ENCODE measurements around the gene LACTBL1.
"Not testable (repeated sequence)": the region's sequence is repeated elsewhere in the genome, so short reads cannot be mapped to it uniquely, and the experiment has no call there.

LACTBL1 gene, protein sequence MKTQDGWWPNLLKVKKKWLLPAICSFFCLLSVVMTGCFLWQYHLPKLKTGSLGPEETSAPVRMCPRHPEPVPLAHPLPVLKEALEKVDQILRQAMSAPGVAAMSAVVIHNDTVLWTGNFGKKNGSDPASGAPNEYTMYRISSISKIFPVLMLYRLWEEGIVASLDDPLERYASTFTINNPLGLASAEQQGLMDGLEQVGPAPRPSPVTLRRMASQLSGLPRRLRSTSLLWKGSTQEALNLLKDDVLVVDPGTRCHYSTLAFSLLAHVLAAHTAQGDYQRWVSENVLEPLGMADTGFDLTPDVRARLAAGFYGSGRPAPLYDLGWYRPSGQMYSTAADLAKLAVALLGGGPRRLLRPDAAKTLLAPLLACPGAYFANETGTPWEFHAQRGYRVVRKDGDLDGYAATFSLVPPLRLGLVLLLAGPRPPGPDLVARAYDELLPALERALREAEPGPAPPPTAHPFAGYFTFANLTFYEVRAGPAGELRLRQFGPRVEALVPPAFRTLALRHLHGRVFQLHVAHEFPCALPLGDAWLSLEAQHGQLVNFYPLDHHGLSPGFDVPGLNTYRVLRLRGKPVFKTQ

GRCh38 chr1:22972760-22973159, at the start of gene LACTBL1:
Gene LACTBL1 (minus strand): TSS chr1:22972866. CDS start chr1:22972316, 550 bp downstream.
- no peak for DNase-seq (ENCODE audit: low read depth)

DNA sequence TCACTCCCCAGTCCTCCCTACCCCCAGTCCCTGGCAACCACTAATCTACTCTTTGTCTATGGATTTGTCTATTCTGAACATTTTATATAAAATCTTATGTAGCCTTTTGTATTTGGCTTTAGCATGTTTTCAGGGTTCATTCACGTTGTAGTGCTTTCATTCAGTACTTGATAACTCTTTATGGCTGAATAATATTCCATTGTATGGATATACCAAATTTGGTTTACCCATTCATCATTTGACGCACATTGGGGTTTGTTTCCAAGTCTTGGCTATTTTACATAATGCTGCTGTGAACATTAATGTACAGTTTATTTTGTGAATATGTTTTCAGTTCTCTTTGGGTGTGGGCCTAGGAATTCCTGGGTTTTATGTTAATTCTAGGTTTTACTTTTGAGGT, 49.2 kb upstream of the LACTBL1 start:
- no peak for DNase-seq (ENCODE audit: low read depth)

DNA sequence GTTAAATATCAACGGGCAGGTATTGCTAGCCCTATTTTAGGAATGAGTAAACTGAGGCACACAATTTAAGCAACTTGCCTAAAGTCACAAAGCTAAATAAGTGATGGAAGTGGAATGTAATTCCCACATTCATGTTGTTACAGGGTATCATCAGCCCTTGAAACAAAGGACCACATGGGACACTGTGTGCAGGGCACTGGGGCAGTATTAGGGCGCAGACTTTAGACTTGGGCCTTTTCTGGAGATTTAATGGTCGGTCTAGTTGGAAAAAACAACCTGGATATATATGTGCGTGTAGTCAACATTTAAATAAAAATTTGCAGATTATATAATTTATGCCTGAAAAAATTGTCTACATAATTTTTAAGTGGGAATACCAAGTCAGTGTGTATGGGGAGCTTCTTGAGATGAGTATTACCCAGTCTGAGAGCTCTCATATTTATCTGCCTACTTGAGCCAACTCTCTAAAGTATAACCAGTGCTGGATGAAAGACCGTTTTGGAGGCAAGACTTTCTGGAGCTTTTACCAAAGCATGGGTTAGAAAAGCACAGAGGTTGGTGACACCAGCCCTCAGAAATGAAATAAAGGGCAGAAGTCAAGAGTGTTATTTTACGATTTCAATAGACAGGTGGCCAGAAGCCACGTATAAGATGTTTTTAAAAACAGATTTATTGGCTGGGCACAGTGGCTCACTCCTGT, 48.2 kb upstream of the LACTBL1 start:
- no peak for DNase-seq (ENCODE audit: low read depth)

- DNase-seq (ENCODE audit: low read depth), result peak; percentile 1
Measured at GRCh38 chr1:23019863-23020625, 47.4 kb upstream of the LACTBL1 start.

GRCh38 chr1:23019094-23019862, 46.6 kb upstream of the LACTBL1 start, which contains the start of gene KDM1A:
Gene KDM1A (plus strand): TSS chr1:23019468. CDS start chr1:23019597, 129 bp downstream.
- peak; percentile 95 for DNase-seq (ENCODE audit: low read depth)

DNA sequence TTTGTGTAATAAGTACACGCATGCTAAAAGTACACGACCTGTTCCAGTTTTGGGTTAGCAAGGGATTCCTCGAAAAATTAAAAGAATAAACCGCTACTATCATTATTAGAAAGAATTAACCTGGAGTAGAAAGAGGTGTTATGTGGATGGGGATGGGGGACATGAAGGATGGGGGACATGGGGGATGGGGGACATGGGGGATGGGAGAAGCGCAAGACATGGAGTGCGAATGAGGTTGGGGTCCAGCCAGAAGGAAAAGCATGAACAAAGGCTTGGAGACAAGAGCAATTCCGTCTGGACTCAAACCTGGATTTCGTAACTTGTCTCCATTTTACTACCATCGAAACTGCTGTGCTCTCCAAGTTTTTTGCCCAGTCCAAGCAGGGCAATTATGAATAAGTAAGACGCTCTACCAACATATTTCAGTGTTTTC, 46.0 kb upstream of the LACTBL1 start:
- DNase-seq (ENCODE audit: low read depth), result no peak

DNA sequence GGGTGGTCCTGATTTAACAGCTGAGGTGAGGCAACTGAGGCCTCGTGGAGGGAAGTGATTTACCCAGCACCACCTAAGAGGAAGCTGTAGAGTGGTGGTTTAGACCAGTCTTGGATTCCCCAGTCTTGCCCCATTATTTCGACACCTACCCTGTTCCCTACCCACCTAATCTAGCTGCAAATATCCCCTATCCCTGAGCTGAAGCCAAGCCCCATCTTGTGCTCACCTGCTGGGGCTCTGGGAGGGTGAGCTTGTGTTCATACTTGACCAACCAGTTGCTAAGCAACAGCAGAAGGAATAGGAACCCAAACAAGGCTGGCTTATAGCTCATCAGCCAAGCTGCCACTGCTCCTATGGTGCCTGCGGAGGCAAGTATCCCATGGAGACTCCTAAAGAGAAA, 41.0 kb upstream of the LACTBL1 start:
- DNase-seq (ENCODE audit: low read depth), result no peak

DNA sequence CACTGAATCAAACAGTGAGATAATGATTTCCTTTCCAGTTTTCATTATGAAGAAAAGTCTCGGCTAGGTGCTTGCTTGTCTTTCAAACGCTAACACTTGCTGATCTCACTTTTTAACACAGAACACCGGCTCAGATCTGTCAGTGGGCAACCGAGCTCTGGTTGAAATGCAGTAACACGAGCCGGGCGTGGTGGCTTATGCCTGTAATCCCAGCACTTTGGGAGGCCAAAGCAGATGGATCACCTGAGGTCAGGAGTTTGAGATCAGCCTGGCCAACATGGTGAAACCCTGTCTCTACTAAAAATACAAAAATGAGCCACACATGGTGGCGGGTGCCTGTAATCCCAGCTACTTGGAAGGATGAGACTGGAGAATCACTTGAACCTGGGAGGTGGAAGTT, 37.4 kb upstream of the LACTBL1 start:
- not testable (repeated sequence) for DNase-seq (ENCODE audit: low read depth)

DNA sequence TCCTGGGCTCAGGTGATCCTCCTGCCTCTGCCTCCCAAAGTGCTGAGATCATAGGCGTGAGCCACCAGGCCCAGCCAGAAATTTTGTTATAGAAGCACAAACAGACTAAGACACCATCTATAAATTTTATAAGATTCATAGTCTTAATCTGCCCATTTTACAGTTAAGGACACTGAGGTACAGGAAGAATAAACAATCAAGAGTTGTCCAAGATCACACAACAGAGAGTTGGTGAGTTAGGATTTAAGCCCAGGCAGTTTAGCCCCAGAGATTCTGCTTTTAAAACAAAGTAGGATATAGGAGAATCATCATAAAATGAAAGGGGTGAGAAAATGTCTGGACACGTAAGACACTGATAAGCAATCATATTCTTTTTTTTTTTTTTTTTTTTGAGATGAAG, 36.2 kb upstream of the LACTBL1 start:
- DNase-seq (ENCODE audit: low read depth), result no peak

- no peak for DNase-seq (ENCODE audit: low read depth)
Measured at GRCh38 chr1:23007106-23007505, 34.4 kb upstream of the LACTBL1 start.

DNA sequence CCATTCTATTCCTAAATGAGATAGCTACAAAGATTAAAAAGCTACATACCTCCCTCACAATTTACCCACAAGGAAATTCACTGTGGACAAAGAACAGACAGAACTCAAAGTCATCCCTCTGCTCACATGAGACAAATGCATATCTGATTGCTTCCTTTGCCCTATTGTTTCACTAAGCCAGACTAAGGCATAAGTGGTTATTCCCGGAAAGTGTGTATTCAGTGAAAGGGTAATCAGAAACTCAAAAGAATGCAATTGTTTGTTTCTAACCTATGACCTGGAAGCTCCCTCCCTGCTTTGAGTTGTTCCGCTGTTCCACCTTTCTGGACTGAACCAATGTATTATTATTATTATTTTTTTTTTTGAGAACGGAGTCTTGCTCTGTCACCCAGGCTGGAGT, 32.1 kb upstream of the LACTBL1 start:
- DNase-seq (ENCODE audit: low read depth), result not testable (repeated sequence)

DNA sequence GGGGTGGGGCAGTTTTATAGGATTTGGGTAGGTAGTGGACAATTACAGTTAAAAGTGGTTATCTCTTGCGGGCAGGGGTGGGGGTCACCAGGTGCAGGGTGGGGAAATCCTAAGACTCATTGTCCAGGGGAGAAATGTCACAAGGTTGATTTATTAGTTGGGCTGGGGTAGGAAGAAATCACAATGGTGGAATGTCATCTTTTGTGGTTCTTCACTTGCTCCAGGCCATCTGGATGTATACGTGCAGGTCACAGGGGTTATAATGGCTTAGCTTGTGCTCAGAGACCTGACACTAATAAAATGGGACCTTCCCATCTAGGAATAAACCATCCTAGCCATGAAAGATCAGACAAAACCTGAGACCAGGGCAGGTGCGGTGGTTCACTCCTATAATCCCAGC, 31.4 kb upstream of the LACTBL1 start:
- DNase-seq (ENCODE audit: low read depth), result no peak

GRCh38 chr1:23002218-23002617, 29.6 kb upstream of the LACTBL1 start:
- DNase-seq (ENCODE audit: low read depth), result not testable (repeated sequence)

- DNase-seq (ENCODE audit: low read depth), result not testable (repeated sequence)
Measured at GRCh38 chr1:23000133-23000532, 27.5 kb upstream of the LACTBL1 start.

DNA sequence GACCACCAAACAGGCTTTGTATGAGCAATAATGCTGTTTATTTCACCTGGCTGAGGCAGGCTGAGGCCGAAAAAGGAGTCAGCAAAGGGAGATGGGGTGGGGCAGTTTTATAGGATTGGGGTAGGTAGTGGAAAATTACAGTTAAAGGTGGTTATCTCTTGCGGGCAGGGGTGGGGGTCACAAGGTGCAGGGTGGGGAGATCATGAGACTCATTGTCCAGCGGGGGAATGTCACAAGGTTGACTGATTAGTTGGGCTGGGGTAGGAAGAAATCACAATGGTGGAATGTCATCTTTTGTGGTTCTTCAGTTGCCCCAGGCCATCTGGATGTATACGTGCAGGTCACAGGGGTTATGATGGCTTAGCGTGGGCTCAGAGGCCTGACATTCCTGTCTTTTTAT, 24.9 kb upstream of the LACTBL1 start:
- DNase-seq (ENCODE audit: low read depth), result not testable (repeated sequence)

- DNase-seq (ENCODE audit: low read depth), result no peak
Measured at GRCh38 chr1:22995774-22996173, 23.1 kb upstream of the LACTBL1 start.

DNA sequence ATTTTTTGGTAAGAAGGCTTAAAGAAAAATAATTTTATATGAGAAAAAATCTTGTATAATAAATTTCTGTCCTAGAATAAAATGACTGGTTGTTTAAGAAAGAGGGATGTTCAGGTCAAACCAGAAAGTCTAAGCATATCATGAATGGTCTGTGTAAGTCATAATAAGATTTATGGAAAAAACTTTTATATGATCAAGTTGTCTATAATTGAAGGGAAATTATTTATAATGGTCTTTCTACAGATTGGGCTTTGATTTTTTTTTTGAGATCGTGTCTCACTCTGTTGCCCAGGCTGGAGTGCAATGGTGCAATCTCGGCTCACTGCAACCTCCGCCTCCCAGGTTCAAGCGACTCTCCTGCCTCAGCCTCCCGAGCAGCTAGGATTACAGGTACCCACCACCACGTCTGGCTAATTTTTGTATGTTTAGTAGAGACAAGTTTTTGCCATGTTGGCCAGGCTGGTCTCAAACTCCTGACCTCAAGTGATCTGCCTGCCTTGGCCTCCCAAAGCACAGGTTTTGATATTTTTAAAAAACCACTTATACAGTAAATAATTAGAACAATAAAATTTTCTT, 20.6 kb upstream of the LACTBL1 start:
- DNase-seq (ENCODE audit: low read depth), result not testable (repeated sequence)

DNA sequence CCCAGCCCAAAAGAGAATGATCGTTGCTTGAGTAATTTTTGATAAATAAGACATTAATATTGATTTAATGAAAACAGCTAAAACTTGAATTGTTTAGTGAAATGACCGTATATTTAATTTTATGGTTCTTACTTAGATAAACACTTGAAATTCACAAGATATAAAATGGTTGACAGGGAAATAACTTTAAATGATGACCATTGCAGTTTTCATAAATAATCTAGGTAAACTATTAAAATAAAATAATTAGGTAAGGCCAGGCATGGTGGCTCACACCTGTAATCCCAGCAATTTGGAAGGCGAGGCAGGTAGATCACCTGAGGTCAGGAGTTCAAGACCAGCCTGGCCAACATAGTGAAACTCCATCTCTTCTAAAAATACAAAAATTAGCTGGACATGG, 19.7 kb upstream of the LACTBL1 start:
- DNase-seq (ENCODE audit: low read depth), result not testable (repeated sequence)

DNA sequence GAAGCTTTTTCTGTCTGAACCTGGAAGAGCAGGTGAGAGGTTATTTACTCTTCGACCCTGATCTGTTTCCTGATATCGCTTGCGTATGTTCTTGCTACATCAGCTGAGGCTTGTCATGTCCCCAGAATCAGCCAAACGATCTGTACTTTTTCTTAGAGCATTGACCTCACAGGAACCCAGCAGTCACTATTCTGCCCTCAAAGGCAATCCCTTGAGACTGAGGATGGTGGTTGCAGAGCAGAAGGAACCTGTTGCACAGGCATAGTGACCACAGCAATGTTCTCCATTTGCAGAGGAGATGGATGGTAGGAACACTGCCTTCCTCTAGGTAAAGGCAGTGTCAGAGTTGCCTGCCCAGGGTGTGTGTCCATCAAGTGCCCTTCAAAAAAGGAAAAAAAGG, 11.3 kb upstream of the LACTBL1 start:
- no peak for DNase-seq (ENCODE audit: low read depth)

- DNase-seq (ENCODE audit: low read depth), result not testable (repeated sequence)
Measured at GRCh38 chr1:22980471-22980790, 7.8 kb upstream of the LACTBL1 start.

DNA sequence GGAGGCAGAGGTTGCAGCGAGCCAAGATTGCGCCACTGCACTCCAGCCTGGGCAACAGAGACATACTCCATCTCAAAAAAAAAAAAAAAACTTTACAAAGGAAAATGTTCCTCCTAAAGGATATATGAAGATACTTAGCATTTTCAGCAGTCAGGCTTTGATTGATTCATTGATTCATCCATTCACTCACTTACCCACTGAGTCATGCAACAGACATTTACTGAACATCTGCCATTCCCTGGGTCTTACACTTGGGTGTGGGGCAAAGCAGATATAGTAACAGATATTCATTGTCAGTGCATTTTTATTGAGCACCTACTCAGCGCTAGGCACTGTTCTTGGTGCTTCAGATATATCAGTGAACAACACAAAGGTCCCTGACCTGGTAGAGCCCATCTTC, 5.6 kb upstream of the LACTBL1 start:
- DNase-seq (ENCODE audit: low read depth), result no peak

Measured in stimulated activated CD8-positive, alpha-beta memory T cell treated with anti-CD3 and anti-CD28 coated beads, Interleukin-4, amount 100 ng/mL, for 24 hours (primary cell).